IMR-90 (cell line): ENCODE data around the gene IFT43.

Source experiments
- CEBPB ChIP-seq: IDR thresholded peaks from 2 replicates; pipeline ENCODE4 v1.6.1; 2012; ENCODE audit warnings: low read depth, low read length, improper control_type of control experiment
- CTCF ChIP-seq: conservative IDR thresholded peaks from 2 replicates; pipeline ENCODE4 v1.5.1; 2012; ENCODE audit warnings: mild to moderate bottlenecking, low read depth, low read length, improper control_type of control experiment
- FOS ChIP-seq: fragments of 150-350 bp; IDR thresholded peaks from 2 replicates; pipeline ENCODE4 v1.6.1; 2016; ENCODE audit warnings: low read depth, low read length
- MAFK ChIP-seq: IDR thresholded peaks from 2 replicates; pipeline ENCODE4 v1.6.1; 2012; ENCODE audit warnings: low read depth, low read length, improper control_type of control experiment
- MAZ ChIP-seq: IDR thresholded peaks from 2 replicates; pipeline ENCODE4 v1.6.1; 2012; ENCODE audit warnings: low read depth, mild to moderate bottlenecking, low read length, improper control_type of control experiment, moderate library complexity, borderline replicate concordance
- NFE2L2 ChIP-seq: fragments of 150-350 bp; IDR thresholded peaks from 2 replicates; pipeline ENCODE4 v1.6.1; 2016; ENCODE audit warnings: low read depth, mild to moderate bottlenecking, low read length
- POLR2A ChIP-seq: IDR thresholded peaks from 2 replicates; pipeline ENCODE4 v1.6.1; 2012; ENCODE audit warnings: mild to moderate bottlenecking, low read depth, low read length
- RAD21 ChIP-seq: IDR thresholded peaks from 2 replicates; pipeline ENCODE4 v1.6.1; 2012; ENCODE audit warnings: low read length, improper control_type of control experiment
- RCOR1 ChIP-seq: IDR thresholded peaks from 2 replicates; pipeline ENCODE4 v1.6.1; 2012; ENCODE audit warnings: mild to moderate bottlenecking, low read length, improper control_type of control experiment; ENCODE audit not compliant: insufficient replicate concordance
- RFX5 ChIP-seq: IDR thresholded peaks from 2 replicates; pipeline ENCODE4 v1.8.0; 2012; ENCODE audit warnings: low read depth, mild to moderate bottlenecking, low read length, moderate library complexity
- SMC3 ChIP-seq: fragments of 150-350 bp; IDR thresholded peaks from 2 replicates; pipeline ENCODE4 v1.6.1; 2016; ENCODE audit warnings: low read depth, mild to moderate bottlenecking, antibody characterized with exemption, low read length, moderate library complexity
- USF2 ChIP-seq: fragments of 150-350 bp; IDR thresholded peaks from 2 replicates; pipeline ENCODE4 v1.6.1; 2017; ENCODE audit warnings: mild to moderate bottlenecking, antibody characterized with exemption, low read length, low read depth

GRCh38 chr14:76078501-76078900 is 92.9 kb downstream of the IFT43 start:
- TF ChIP-seq RAD21, result no peak
- no peak for TF ChIP-seq CTCF
- no peak for TF ChIP-seq RFX5
- TF ChIP-seq FOS, result no peak
- no peak for TF ChIP-seq POLR2A
- no peak for TF ChIP-seq MAFK
- no peak for TF ChIP-seq SMC3
- TF ChIP-seq MAZ, result no peak
- TF ChIP-seq USF2, result no peak
- TF ChIP-seq RCOR1, result no peak
- TF ChIP-seq CEBPB, result no peak
- TF ChIP-seq NFE2L2, result no peak
